Putamen (tissue), 1 donor: Measurements from ENCODE around the gene CHKA.

Experiments used
- DNase-seq: peaks from one replicate; pipeline ENCODE4 v3.0.0-alpha.2; 2016; ENCODE audit warnings: low spot score

The CHKA gene

GRCh38 chr11:68142441-68143309 lies 21.5 kb upstream of the CHKA start:
- DNase-seq = no peak

- DNase-seq = no peak
Measured at GRCh38 chr11:68142028-68142412, 20.8 kb upstream of the CHKA start.

- DNase-seq = no peak
Measured at GRCh38 chr11:68141246-68142027, 20.2 kb upstream of the CHKA start.

- DNase-seq = no peak
Measured at GRCh38 chr11:68140496-68141245, 19.5 kb upstream of the CHKA start.

- no peak for DNase-seq
Measured at GRCh38 chr11:68138237-68138636, 17.0 kb upstream of the CHKA start.

GRCh38 chr11:68137833-68138232 lies 16.6 kb upstream of the CHKA start:
- DNase-seq = no peak

- no peak for DNase-seq
Measured at GRCh38 chr11:68136866-68137265, 15.7 kb upstream of the CHKA start.

- no peak for DNase-seq
Measured at GRCh38 chr11:68135161-68135560, 14.0 kb upstream of the CHKA start.

- DNase-seq = no peak
Measured at GRCh38 chr11:68133761-68134160, 12.6 kb upstream of the CHKA start.

- DNase-seq = no peak
Measured at GRCh38 chr11:68130121-68130520, 8.9 kb upstream of the CHKA start.

- DNase-seq = no peak
Measured at GRCh38 chr11:68128682-68129327, 7.6 kb upstream of the CHKA start.

GRCh38 chr11:68127714-68128681 lies 6.8 kb upstream of the CHKA start:
- DNase-seq = no peak

GRCh38 chr11:68125164-68125563 lies 4.0 kb upstream of the CHKA start:
- no peak for DNase-seq

- no peak for DNase-seq
Measured at GRCh38 chr11:68122936-68123539, 1.9 kb upstream of the CHKA start.

- DNase-seq = no peak
Measured at GRCh38 chr11:68120273-68121066, 718 bp downstream of the CHKA start.

GRCh38 chr11:68118706-68119448 lies 2.3 kb downstream of the CHKA start:
- DNase-seq = no peak

- no peak for DNase-seq
Measured at GRCh38 chr11:68117853-68118470, 3.2 kb downstream of the CHKA start.

- DNase-seq = no peak
Measured at GRCh38 chr11:68116974-68117373, 4.2 kb downstream of the CHKA start.
